Measurements from ENCODE around the gene URB1. TPM values are rescaled to one million over a fixed set of nuclear protein-coding genes. Genes with fewer than 3 reads are reported as not detected.

The URB1 gene
- total and polyA plus RNA-seq, 2 of the 8 experiments (the other 6 are each of a cell fraction or from before 2014, with no cell fraction given), result 8.1 to 28.9 TPM

DNA sequence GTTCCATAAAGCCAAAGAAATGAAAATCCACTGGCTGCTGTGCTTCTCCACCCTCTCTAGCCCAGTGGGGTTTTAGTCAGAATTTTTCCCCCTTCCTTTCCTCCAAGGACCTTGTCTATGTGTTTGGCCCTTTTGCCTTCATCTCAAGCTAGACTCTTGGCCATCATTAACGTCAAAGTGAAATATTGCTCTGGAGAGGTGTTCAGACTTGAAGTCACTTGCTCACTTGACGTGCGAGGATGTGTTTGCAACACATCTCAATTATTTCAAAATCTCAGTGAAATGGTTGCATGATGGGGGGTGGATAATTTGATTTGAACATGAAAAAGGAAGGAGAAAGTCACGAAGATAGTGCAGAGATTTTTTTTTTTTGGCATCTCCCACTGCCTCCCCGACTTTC is 33.3 kb upstream of the URB1 start (continued):
- TF ChIP-seq, protein P1, sequence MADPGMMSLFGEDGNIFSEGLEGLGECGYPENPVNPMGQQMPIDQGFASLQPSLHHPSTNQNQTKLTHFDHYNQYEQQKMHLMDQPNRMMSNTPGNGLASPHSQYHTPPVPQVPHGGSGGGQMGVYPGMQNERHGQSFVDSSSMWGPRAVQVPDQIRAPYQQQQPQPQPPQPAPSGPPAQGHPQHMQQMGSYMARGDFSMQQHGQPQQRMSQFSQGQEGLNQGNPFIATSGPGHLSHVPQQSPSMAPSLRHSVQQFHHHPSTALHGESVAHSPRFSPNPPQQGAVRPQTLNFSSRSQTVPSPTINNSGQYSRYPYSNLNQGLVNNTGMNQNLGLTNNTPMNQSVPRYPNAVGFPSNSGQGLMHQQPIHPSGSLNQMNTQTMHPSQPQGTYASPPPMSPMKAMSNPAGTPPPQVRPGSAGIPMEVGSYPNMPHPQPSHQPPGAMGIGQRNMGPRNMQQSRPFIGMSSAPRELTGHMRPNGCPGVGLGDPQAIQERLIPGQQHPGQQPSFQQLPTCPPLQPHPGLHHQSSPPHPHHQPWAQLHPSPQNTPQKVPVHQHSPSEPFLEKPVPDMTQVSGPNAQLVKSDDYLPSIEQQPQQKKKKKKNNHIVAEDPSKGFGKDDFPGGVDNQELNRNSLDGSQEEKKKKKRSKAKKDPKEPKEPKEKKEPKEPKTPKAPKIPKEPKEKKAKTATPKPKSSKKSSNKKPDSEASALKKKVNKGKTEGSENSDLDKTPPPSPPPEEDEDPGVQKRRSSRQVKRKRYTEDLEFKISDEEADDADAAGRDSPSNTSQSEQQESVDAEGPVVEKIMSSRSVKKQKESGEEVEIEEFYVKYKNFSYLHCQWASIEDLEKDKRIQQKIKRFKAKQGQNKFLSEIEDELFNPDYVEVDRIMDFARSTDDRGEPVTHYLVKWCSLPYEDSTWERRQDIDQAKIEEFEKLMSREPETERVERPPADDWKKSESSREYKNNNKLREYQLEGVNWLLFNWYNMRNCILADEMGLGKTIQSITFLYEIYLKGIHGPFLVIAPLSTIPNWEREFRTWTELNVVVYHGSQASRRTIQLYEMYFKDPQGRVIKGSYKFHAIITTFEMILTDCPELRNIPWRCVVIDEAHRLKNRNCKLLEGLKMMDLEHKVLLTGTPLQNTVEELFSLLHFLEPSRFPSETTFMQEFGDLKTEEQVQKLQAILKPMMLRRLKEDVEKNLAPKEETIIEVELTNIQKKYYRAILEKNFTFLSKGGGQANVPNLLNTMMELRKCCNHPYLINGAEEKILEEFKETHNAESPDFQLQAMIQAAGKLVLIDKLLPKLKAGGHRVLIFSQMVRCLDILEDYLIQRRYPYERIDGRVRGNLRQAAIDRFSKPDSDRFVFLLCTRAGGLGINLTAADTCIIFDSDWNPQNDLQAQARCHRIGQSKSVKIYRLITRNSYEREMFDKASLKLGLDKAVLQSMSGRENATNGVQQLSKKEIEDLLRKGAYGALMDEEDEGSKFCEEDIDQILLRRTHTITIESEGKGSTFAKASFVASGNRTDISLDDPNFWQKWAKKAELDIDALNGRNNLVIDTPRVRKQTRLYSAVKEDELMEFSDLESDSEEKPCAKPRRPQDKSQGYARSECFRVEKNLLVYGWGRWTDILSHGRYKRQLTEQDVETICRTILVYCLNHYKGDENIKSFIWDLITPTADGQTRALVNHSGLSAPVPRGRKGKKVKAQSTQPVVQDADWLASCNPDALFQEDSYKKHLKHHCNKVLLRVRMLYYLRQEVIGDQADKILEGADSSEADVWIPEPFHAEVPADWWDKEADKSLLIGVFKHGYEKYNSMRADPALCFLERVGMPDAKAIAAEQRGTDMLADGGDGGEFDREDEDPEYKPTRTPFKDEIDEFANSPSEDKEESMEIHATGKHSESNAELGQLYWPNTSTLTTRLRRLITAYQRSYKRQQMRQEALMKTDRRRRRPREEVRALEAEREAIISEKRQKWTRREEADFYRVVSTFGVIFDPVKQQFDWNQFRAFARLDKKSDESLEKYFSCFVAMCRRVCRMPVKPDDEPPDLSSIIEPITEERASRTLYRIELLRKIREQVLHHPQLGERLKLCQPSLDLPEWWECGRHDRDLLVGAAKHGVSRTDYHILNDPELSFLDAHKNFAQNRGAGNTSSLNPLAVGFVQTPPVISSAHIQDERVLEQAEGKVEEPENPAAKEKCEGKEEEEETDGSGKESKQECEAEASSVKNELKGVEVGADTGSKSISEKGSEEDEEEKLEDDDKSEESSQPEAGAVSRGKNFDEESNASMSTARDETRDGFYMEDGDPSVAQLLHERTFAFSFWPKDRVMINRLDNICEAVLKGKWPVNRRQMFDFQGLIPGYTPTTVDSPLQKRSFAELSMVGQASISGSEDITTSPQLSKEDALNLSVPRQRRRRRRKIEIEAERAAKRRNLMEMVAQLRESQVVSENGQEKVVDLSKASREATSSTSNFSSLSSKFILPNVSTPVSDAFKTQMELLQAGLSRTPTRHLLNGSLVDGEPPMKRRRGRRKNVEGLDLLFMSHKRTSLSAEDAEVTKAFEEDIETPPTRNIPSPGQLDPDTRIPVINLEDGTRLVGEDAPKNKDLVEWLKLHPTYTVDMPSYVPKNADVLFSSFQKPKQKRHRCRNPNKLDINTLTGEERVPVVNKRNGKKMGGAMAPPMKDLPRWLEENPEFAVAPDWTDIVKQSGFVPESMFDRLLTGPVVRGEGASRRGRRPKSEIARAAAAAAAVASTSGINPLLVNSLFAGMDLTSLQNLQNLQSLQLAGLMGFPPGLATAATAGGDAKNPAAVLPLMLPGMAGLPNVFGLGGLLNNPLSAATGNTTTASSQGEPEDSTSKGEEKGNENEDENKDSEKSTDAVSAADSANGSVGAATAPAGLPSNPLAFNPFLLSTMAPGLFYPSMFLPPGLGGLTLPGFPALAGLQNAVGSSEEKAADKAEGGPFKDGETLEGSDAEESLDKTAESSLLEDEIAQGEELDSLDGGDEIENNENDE (IDR thresholded peaks at IDR 0.05; ENCODE audit: insufficient replicate concordance, low read length), result no peak
- no peak for TF ChIP-seq SIRT6 (IDR thresholded peaks at IDR 0.05; ENCODE audit: low read length)
- no peak for TF ChIP-seq GABPA (IDR thresholded peaks at IDR 0.05; ENCODE audit: borderline replicate concordance, insufficient read depth, low read length)
- no peak for TF ChIP-seq EZH2 (IDR thresholded peaks at IDR 0.05; ENCODE audit: low read depth, low read length, severe bottlenecking)
- no peak for TF ChIP-seq CTBP2 (IDR thresholded peaks at IDR 0.05; ENCODE audit: borderline replicate concordance, insufficient read depth, insufficient read length, low read length)
- TF ChIP-seq POLR2A (IDR thresholded peaks at IDR 0.05; ENCODE audit: control extremely low read depth in 1 of 2, low read depth in 2 of 2, low read length in 2 of 2), result no peak
- no peak for TF ChIP-seq CBX5 (IDR thresholded peaks at IDR 0.05; ENCODE audit: low read depth, low read length)
- no peak for TF ChIP-seq SAP30 (IDR thresholded peaks at IDR 0.05; ENCODE audit: insufficient read depth, insufficient replicate concordance, low read length)
- no peak for TF ChIP-seq EGR1 (IDR thresholded peaks at IDR 0.05; ENCODE audit: borderline replicate concordance, low read depth, low read length)
- TF ChIP-seq, protein P2, sequence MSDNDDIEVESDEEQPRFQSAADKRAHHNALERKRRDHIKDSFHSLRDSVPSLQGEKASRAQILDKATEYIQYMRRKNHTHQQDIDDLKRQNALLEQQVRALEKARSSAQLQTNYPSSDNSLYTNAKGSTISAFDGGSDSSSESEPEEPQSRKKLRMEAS (IDR thresholded peaks at IDR 0.05), result no peak
- no peak for TF ChIP-seq ZNF274 (IDR thresholded peaks at IDR 0.05; ENCODE audit: borderline replicate concordance, extremely low read depth, low read length)
